Measurements from ENCODE around the gene PTPRF. TPM values are rescaled to one million over a fixed set of nuclear protein-coding genes. Genes with fewer than 3 reads are reported as not detected.

PTPRF gene
- total and polyA plus RNA-seq, 3 experiments from 2014 or later = 0.39 to 0.47 TPM; not detected in 1

GRCh38 chr1:43659212-43660166 lies 128.8 kb downstream of the PTPRF start:
- H3K27me3 Mint-ChIP-seq = no peaks in the 10 kb centered on the region
- POLR2A ChIA-PET = interaction anchor here (1.3 kb wide), 1 partner anchor 9 kb away, joined by 5 read pairs; the partner anchor contains the start of gene KDM4A
- H3K27me3 ChIP-seq (ENCODE audit: insufficient read depth, low read length, poor library complexity, severe bottlenecking) = no peaks in the 10 kb centered on the region
- H3K4me1 ChIP-seq (ENCODE audit: insufficient read depth, low read length) = no peaks in the 10 kb centered on the region
- no peak overlapping the region for H3K4me3 ChIP-seq (ENCODE audit: low read length)
- no peak overlapping the region for H3K4me3 Mint-ChIP-seq
- H3K9me3 ChIP-seq (ENCODE audit: low read length) = no peaks in the 10 kb centered on the region
- peak overlapping the region in 2 of 8 donors; percentile 17 to 47 for H3K27ac Mint-ChIP-seq
- H3K4me1 Mint-ChIP-seq = peaks cover 7 to 31% (median 17%) of the 10 kb centered on the region in 3 donors
- no peaks in the 10 kb centered on the region for H3K9me3 Mint-ChIP-seq
- peaks cover 15 to 88% (median 24%) of the 10 kb centered on the region in 3 donors for H3K36me3 Mint-ChIP-seq
- peaks cover 56% of the 10 kb centered on the region for H3K36me3 ChIP-seq (ENCODE audit: insufficient read depth, low read length)
- DNase-seq = no peak
- CTCF ChIA-PET = no interaction called here
- H3K27ac ChIP-seq (ENCODE audit: low read depth, low read length) = no peak overlapping the region

DNA sequence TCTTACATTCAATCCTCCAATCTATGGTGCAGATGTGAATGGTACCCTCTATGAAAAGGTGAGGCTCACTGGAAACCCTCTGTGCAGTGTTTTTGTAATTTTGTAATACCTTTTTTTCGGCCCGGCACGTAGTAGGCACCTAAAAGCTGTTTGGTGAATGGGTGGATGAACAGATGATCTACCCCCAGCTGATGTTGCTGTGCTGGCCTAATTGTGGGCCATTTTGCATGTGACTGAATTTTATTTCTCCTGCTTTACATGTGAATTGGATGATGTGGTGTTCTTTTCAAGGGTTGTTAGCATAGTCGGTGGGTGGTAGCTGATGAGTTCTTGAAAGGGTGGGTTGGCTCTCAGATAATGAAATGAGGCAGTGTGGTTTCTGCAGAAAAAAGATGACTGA lies 129.7 kb downstream of the PTPRF start:
- H3K4me3 Mint-ChIP-seq = no peak overlapping the region
- Histone ChIP-seq H3K27me3 (ENCODE audit: insufficient read depth, low read length, poor library complexity, severe bottlenecking) (no peaks in the 10 kb centered on the region), H3K9me3 (ENCODE audit: low read length) (no peaks in the 10 kb centered on the region), H3K4me1 (ENCODE audit: insufficient read depth, low read length) (no peaks in the 10 kb centered on the region), H3K4me3 (ENCODE audit: low read length) (no peak overlapping the region), H3K27ac (ENCODE audit: low read depth, low read length) (no peak overlapping the region), H3K36me3 (ENCODE audit: insufficient read depth, low read length) (peaks cover 53% of the 10 kb centered on the region)
- H3K4me1 Mint-ChIP-seq = peaks cover 6 to 31% (median 16%) of the 10 kb centered on the region in 3 donors
- peaks cover 19 to 87% (median 27%) of the 10 kb centered on the region in 3 donors for H3K36me3 Mint-ChIP-seq
- H3K27ac Mint-ChIP-seq = peak overlapping the region in 1 of 8 donors; percentile 49
- POLR2A ChIA-PET = interaction anchor here (1.2 kb wide), 1 partner anchor 8 kb away, joined by 5 read pairs; no protein-coding TSS in a partner anchor
- CTCF ChIA-PET = no interaction called here
- no peaks in the 10 kb centered on the region for H3K27me3 Mint-ChIP-seq
- DNase-seq = no peak
- H3K9me3 Mint-ChIP-seq = no peaks in the 10 kb centered on the region

DNA sequence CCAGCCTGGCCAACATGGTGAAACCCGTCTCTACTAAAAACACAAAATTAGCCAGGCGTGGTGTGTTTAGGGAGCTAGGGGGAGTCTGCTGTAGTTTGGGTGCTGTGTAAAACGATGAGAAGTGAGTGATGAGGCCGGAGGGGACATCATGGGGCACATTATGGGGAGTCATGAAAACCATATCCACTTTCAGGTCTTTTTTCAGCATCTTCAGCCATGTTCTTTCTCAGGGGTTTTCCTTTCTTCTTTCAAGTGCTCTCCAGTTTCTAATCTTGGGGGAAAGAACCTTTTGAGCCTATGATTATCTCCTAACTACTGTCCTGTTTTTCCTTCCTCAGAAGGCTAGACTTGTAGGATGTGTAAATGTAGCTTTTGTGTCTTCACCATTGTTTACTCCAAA lies 133.7 kb downstream of the PTPRF start:
- Mint-ChIP-seq H3K27ac (peak overlapping the region in 2 of 8 donors; percentile 32 to 66), H3K27me3 (peaks cover 0 to 2% of the 10 kb centered on the region in 2 donors), H3K4me3 (no peak overlapping the region), H3K9me3 (no peaks in the 10 kb centered on the region), H3K36me3 (peaks cover 28 to 91% (median 43%) of the 10 kb centered on the region in 3 donors), H3K4me1 (peaks cover 6 to 26% (median 16%) of the 10 kb centered on the region in 3 donors)
- Histone ChIP-seq H3K27ac (ENCODE audit: low read depth, low read length) (no peak overlapping the region), H3K9me3 (ENCODE audit: low read length) (no peaks in the 10 kb centered on the region), H3K4me3 (ENCODE audit: low read length) (no peak overlapping the region), H3K36me3 (ENCODE audit: insufficient read depth, low read length) (peaks cover 77% of the 10 kb centered on the region), H3K27me3 (ENCODE audit: insufficient read depth, low read length, poor library complexity, severe bottlenecking) (no peaks in the 10 kb centered on the region), H3K4me1 (ENCODE audit: insufficient read depth, low read length) (no peaks in the 10 kb centered on the region)
- POLR2A ChIA-PET = no interaction called here
- no peak for DNase-seq
- CTCF ChIA-PET = interaction anchor here (1.8 kb wide), 1 partner anchor 14 kb away, joined by 5 read pairs; the partner anchor contains the start of gene KDM4A

- no peaks in the 10 kb centered on the region for H3K4me1 ChIP-seq (ENCODE audit: insufficient read depth, low read length)
- peaks cover 4 to 19% (median 6%) of the 10 kb centered on the region in 3 donors for H3K4me1 Mint-ChIP-seq
- H3K36me3 ChIP-seq (ENCODE audit: insufficient read depth, low read length) = peaks cover 78% of the 10 kb centered on the region
- H3K4me3 ChIP-seq (ENCODE audit: low read length) = no peak overlapping the region
- peaks cover 0 to 2% of the 10 kb centered on the region in 2 donors for H3K27me3 Mint-ChIP-seq
- H3K27ac ChIP-seq (ENCODE audit: low read depth, low read length) = no peak overlapping the region
- peaks cover 25 to 97% (median 41%) of the 10 kb centered on the region in 3 donors for H3K36me3 Mint-ChIP-seq
- DNase-seq = no peak
- ChIA-PET POLR2A (no interaction called here), CTCF (interaction anchor here (1.0 to 1.1 kb wide), 2 partner anchors 17 to 140 kb away, joined by 3 read pairs; partner anchors contain the start of gene KDM4A)
- H3K27ac Mint-ChIP-seq = no peak overlapping the region
- H3K9me3 ChIP-seq (ENCODE audit: low read length) = no peaks in the 10 kb centered on the region
- H3K27me3 ChIP-seq (ENCODE audit: insufficient read depth, low read length, poor library complexity, severe bottlenecking) = no peaks in the 10 kb centered on the region
- H3K9me3 Mint-ChIP-seq = no peaks in the 10 kb centered on the region
- no peak overlapping the region for H3K4me3 Mint-ChIP-seq
Observed at GRCh38 chr1:43666608-43667007, 135.9 kb downstream of the PTPRF start.

GRCh38 chr1:43668956-43669355 lies 138.3 kb downstream of the PTPRF start:
- Mint-ChIP-seq H3K4me3 (peak overlapping the region in 1 of 7 donors; percentile 25), H3K4me1 (peaks cover 10 to 22% (median 12%) of the 10 kb centered on the region in 3 donors), H3K36me3 (peaks cover 23 to 91% (median 43%) of the 10 kb centered on the region in 3 donors), H3K9me3 (no peaks in the 10 kb centered on the region), H3K27me3 (peaks cover 0 to 2% of the 10 kb centered on the region in 2 donors), H3K27ac (peak overlapping the region in 2 of 8 donors; percentile 53 to 58)
- Histone ChIP-seq H3K27ac (ENCODE audit: low read depth, low read length) (no peak overlapping the region), H3K4me3 (ENCODE audit: low read length) (no peak overlapping the region), H3K4me1 (ENCODE audit: insufficient read depth, low read length) (no peaks in the 10 kb centered on the region), H3K27me3 (ENCODE audit: insufficient read depth, low read length, poor library complexity, severe bottlenecking) (no peaks in the 10 kb centered on the region), H3K36me3 (ENCODE audit: insufficient read depth, low read length) (peaks cover 66% of the 10 kb centered on the region), H3K9me3 (ENCODE audit: low read length) (no peaks in the 10 kb centered on the region)
- CTCF ChIA-PET = no interaction called here
- no peak for DNase-seq
- POLR2A ChIA-PET = no interaction called here

DNA sequence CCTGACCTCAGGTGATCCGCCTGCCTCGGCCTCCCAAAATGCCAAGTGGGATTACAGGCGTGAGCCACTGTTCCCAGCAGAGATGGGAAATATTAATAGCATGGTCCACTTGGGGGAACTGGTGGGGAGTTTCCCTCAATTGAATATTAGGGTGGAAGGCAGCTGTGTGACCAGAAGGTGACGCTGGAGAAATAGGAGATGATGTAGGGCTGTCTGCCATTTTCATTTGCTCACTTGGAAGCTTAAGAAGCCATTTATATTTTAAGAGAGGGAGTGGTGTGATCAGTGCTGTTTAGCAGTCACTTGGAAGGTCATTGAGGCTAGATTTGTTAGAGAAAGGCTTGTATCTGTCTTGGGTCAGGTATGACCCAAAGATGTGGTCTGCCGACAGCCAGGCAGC lies 139.2 kb downstream of the PTPRF start:
- Mint-ChIP-seq H3K27ac (no peak overlapping the region), H3K36me3 (peaks cover 16 to 88% (median 34%) of the 10 kb centered on the region in 3 donors), H3K4me1 (peaks cover 9 to 14% (median 10%) of the 10 kb centered on the region in 3 donors), H3K9me3 (no peaks in the 10 kb centered on the region), H3K27me3 (peaks cover 0 to 2% of the 10 kb centered on the region in 2 donors), H3K4me3 (no peak overlapping the region)
- H3K4me3 ChIP-seq (ENCODE audit: low read length) = no peak overlapping the region
- POLR2A ChIA-PET = no interaction called here
- H3K36me3 ChIP-seq (ENCODE audit: insufficient read depth, low read length) = peaks cover 66% of the 10 kb centered on the region
- no peak for DNase-seq
- H3K27me3 ChIP-seq (ENCODE audit: insufficient read depth, low read length, poor library complexity, severe bottlenecking) = no peaks in the 10 kb centered on the region
- H3K4me1 ChIP-seq (ENCODE audit: insufficient read depth, low read length) = no peaks in the 10 kb centered on the region
- H3K27ac ChIP-seq (ENCODE audit: low read depth, low read length) = no peak overlapping the region
- CTCF ChIA-PET = no interaction called here
- no peaks in the 10 kb centered on the region for H3K9me3 ChIP-seq (ENCODE audit: low read length)

DNA sequence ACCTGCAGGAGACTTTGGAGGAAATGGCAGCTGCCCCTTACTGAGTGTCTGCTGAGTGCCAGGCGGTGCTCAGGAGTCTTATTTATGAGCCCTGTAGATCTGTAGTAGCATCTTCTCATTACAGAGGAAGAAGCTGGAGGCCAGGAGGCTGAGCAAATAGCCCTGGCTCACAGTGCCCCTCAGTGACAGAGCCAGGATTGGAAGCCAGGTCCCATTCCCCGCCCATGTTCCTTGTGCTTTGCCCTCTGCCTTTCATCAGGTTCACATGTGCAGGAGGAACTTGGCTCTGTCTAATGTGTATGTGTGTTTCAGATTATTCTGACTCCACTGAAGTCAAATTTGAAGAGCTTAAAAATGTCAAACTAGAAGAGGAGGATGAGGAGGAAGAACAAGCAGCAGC lies 140.5 kb downstream of the PTPRF start:
- DNase-seq = no peak
- Mint-ChIP-seq H3K4me3 (no peak overlapping the region), H3K36me3 (peaks cover 16 to 84% (median 33%) of the 10 kb centered on the region in 3 donors), H3K9me3 (no peaks in the 10 kb centered on the region), H3K27ac (peak overlapping the region in 1 of 8 donors; percentile 18), H3K4me1 (peaks cover 13 to 15% (median 14%) of the 10 kb centered on the region in 3 donors), H3K27me3 (peaks cover 0 to 2% of the 10 kb centered on the region in 2 donors)
- no peaks in the 10 kb centered on the region for H3K9me3 ChIP-seq (ENCODE audit: low read length)
- no peaks in the 10 kb centered on the region for H3K27me3 ChIP-seq (ENCODE audit: insufficient read depth, low read length, poor library complexity, severe bottlenecking)
- H3K4me3 ChIP-seq (ENCODE audit: low read length) = no peak overlapping the region
- no peak overlapping the region for H3K27ac ChIP-seq (ENCODE audit: low read depth, low read length)
- POLR2A ChIA-PET = no interaction called here
- H3K4me1 ChIP-seq (ENCODE audit: insufficient read depth, low read length) = no peaks in the 10 kb centered on the region
- CTCF ChIA-PET = no interaction called here
- H3K36me3 ChIP-seq (ENCODE audit: insufficient read depth, low read length) = peaks cover 64% of the 10 kb centered on the region
